ENCODE data around the gene EFCAB6.

EFCAB6 gene

GRCh38 chr22:43628250-43628649 is 183.9 kb downstream of the EFCAB6 start:
- DNase-seq, result no peak

GRCh38 chr22:43627485-43628213 is 184.5 kb downstream of the EFCAB6 start:
- DNase-seq, result no peak

GRCh38 chr22:43625242-43625641 is 186.9 kb downstream of the EFCAB6 start:
- DNase-seq, result no peak

- no peak for DNase-seq
Measured at GRCh38 chr22:43624144-43624998, 187.7 kb downstream of the EFCAB6 start.

- DNase-seq, result no peak
Measured at GRCh38 chr22:43622886-43623285, 189.2 kb downstream of the EFCAB6 start.

GRCh38 chr22:43620197-43620596 is 191.9 kb downstream of the EFCAB6 start:
- DNase-seq, result no peak

- no peak for DNase-seq
Measured at GRCh38 chr22:43618517-43618916, 193.6 kb downstream of the EFCAB6 start.

- DNase-seq, result no peak
Measured at GRCh38 chr22:43616645-43617044, 195.5 kb downstream of the EFCAB6 start.

GRCh38 chr22:43600265-43600664 is 211.8 kb downstream of the EFCAB6 start:
- no peak for DNase-seq

GRCh38 chr22:43592476-43592875 is 219.6 kb downstream of the EFCAB6 start:
- DNase-seq, result no peak

GRCh38 chr22:43591380-43591779 is 220.7 kb downstream of the EFCAB6 start:
- DNase-seq, result no peak

- no peak for DNase-seq
Measured at GRCh38 chr22:43587574-43587973, 224.5 kb downstream of the EFCAB6 start.

- no peak for DNase-seq
Measured at GRCh38 chr22:43583501-43583900, 228.6 kb downstream of the EFCAB6 start.

- DNase-seq, result no peak
Measured at GRCh38 chr22:43582394-43582793, 229.7 kb downstream of the EFCAB6 start.

- DNase-seq, result no peak
Measured at GRCh38 chr22:43580271-43580750, 231.8 kb downstream of the EFCAB6 start.

GRCh38 chr22:43574738-43575137 is 237.4 kb downstream of the EFCAB6 start:
- no peak for DNase-seq

- DNase-seq, result no peak
Measured at GRCh38 chr22:43572710-43573109, 239.4 kb downstream of the EFCAB6 start.

GRCh38 chr22:43571181-43571580 is 240.9 kb downstream of the EFCAB6 start:
- no peak for DNase-seq

GRCh38 chr22:43570531-43571165 is 241.5 kb downstream of the EFCAB6 start:
- no peak for DNase-seq

- no peak for DNase-seq
Measured at GRCh38 chr22:43569111-43569510, 243.0 kb downstream of the EFCAB6 start.

- DNase-seq, result no peak
Measured at GRCh38 chr22:43567691-43568324, 244.3 kb downstream of the EFCAB6 start.

GRCh38 chr22:43566561-43567332 is 245.4 kb downstream of the EFCAB6 start:
- no peak for DNase-seq
